Left hindlimb (tissue), 1 donor: ENCODE data around the gene OR10A5.
"Not testable (repeated sequence)": the region's sequence is repeated elsewhere in the genome, so short reads cannot be mapped to it uniquely, and the experiment has no call there.

Source experiments
- DNase-seq: peaks from one replicate; pipeline ENCODE4 v3.0.0-alpha.2; 2018

The OR10A5 gene

GRCh38 chr11:6845383-6845782 lies at the start of gene OR10A5:
OR10A5 (plus strand) TSS chr11:6845683; CDS start chr11:6845683, 0 bp downstream.
- DNase-seq, result no peak

- no peak for DNase-seq
These were observed 46.1 kb upstream of the OR10A5 start, which contains the start of gene OR6A2 for GRCh38 chr11:6799402-6799801. OR6A2 (minus strand) TSS chr11:6799689; CDS start chr11:6795708, 3,981 bp downstream.

GRCh38 chr11:6801075-6801474 lies 44.4 kb upstream of the OR10A5 start:
- not testable (repeated sequence) for DNase-seq

- no peak for DNase-seq
These were observed 33.0 kb upstream of the OR10A5 start for GRCh38 chr11:6812390-6813005.

GRCh38 chr11:6813656-6814055 lies 31.8 kb upstream of the OR10A5 start:
- DNase-seq, result no peak

- no peak for DNase-seq
These were observed 27.8 kb upstream of the OR10A5 start for GRCh38 chr11:6817694-6818093.

GRCh38 chr11:6818967-6819366 lies 26.5 kb upstream of the OR10A5 start:
- DNase-seq, result no peak

- DNase-seq, result no peak
These were observed 21.2 kb upstream of the OR10A5 start for GRCh38 chr11:6824136-6824823.

- peak; percentile 70 for DNase-seq
These were observed 20.2 kb upstream of the OR10A5 start for GRCh38 chr11:6825231-6825744.

GRCh38 chr11:6828103-6828502 lies 17.4 kb upstream of the OR10A5 start:
- DNase-seq, result no peak

GRCh38 chr11:6833356-6833755 lies 12.1 kb upstream of the OR10A5 start:
- no peak for DNase-seq

- no peak for DNase-seq
These were observed 11.5 kb upstream of the OR10A5 start for GRCh38 chr11:6834021-6834420.

- DNase-seq, result no peak
These were observed 3.8 kb upstream of the OR10A5 start for GRCh38 chr11:6841694-6842093.

- no peak for DNase-seq
These were observed 1.8 kb upstream of the OR10A5 start for GRCh38 chr11:6843670-6844069.

- no peak for DNase-seq
These were observed 1.1 kb upstream of the OR10A5 start for GRCh38 chr11:6844356-6844755.

GRCh38 chr11:6850526-6850925 lies 5.0 kb downstream of the OR10A5 start:
- no peak for DNase-seq

- DNase-seq, result not testable (repeated sequence)
These were observed 9.3 kb downstream of the OR10A5 start for GRCh38 chr11:6854801-6855200.

GRCh38 chr11:6855971-6856541 lies 10.6 kb downstream of the OR10A5 start:
- DNase-seq, result no peak

GRCh38 chr11:6856871-6857270 lies 11.4 kb downstream of the OR10A5 start:
- DNase-seq, result no peak

GRCh38 chr11:6862961-6863360 lies 17.5 kb downstream of the OR10A5 start, which contains the start of gene OR10A2:
OR10A2 (plus strand) TSS chr11:6863057; CDS start chr11:6869755, 6,698 bp downstream.
- peak; percentile 34 for DNase-seq

GRCh38 chr11:6864438-6864837 lies 19.0 kb downstream of the OR10A5 start:
- no peak for DNase-seq

- no peak for DNase-seq
These were observed 25.8 kb downstream of the OR10A5 start for GRCh38 chr11:6871278-6871677.

- DNase-seq, result no peak
These were observed 30.3 kb downstream of the OR10A5 start for GRCh38 chr11:6875761-6876160.

GRCh38 chr11:6876325-6876724 lies 30.8 kb downstream of the OR10A5 start, which contains the start of gene OR10A4:
OR10A4 (plus strand) TSS chr11:6876625; CDS start chr11:6876648, 23 bp downstream.
- no peak for DNase-seq
